ENCODE results near the gene FATE1. TPM values are rescaled to one million over a fixed set of nuclear protein-coding genes. Genes with fewer than 3 reads are reported as not detected.

FATE1 gene
- total RNA-seq, 1 donor from 2014 or later: not detected

Other genes with a start within 250 kb of the FATE1 start
- not detected for gene PASD1, start 152.4 kb upstream of the FATE1 start, total RNA-seq
- gene PRRG3, start 20.6 kb upstream of the FATE1 start, total RNA-seq: 1.7 TPM
- gene CNGA2, start 18.7 kb downstream of the FATE1 start, total RNA-seq: not detected
- gene MAGEA4, start 196.9 kb downstream of the FATE1 start, total RNA-seq: not detected